ENCODE data around the gene PRSS36.

The PRSS36 gene

GRCh38 chr16:31148896-31149295, 970 bp downstream of the PRSS36 start:
- Histone ChIP-seq H3K4me3 (ENCODE audit: low read depth, low read length, poor library complexity, severe bottlenecking) (no peak overlapping the region), H3K4me2 (ENCODE audit: low read length) (no peak overlapping the region), H3K4me1 (ENCODE audit: insufficient read depth, low read length, severe bottlenecking) (no peaks in the 10 kb centered on the region), H4K20me1 (ENCODE audit: insufficient read depth, low read length) (no peaks in the 10 kb centered on the region), H3F3A (ENCODE audit: insufficient read depth, low read length) (no peaks in the 10 kb centered on the region), H3K9me2 (ENCODE audit: low read depth, low read length) (no peaks in the 10 kb centered on the region), H3K9me3 (ENCODE audit: low read length) (no peaks in the 10 kb centered on the region), H3K36me3 (ENCODE audit: insufficient read depth, low read length) (no peaks in the 10 kb centered on the region), H2AFZ (ENCODE audit: low read length) (no peak overlapping the region), H3K9ac (ENCODE audit: low read length) (no peak overlapping the region), H3K79me2 (ENCODE audit: insufficient read depth, low read length) (no peaks in the 10 kb centered on the region), H3K27me3 (ENCODE audit: insufficient read depth, low read length) (peaks cover 6% of the 10 kb centered on the region; the same call in 1 of the 2 replicates), H3K27ac (ENCODE audit: low read depth, low read length, poor library complexity, severe bottlenecking) (no peak overlapping the region)
- TF ChIP-seq CTCF (IDR thresholded peaks at IDR 0.05; ENCODE audit: low read length) (no peak), EZH2 (IDR thresholded peaks at IDR 0.05; ENCODE audit: borderline replicate concordance, low read length) (no peak)

GRCh38 chr16:31148281-31148728, 1.6 kb downstream of the PRSS36 start:
- Histone ChIP-seq H3K27me3 (ENCODE audit: insufficient read depth, low read length) (peaks cover 6% of the 10 kb centered on the region; the same call in 1 of the 2 replicates), H3F3A (ENCODE audit: insufficient read depth, low read length) (no peaks in the 10 kb centered on the region), H3K27ac (ENCODE audit: low read depth, low read length, poor library complexity, severe bottlenecking) (no peak overlapping the region), H3K4me2 (ENCODE audit: low read length) (no peak overlapping the region), H3K36me3 (ENCODE audit: insufficient read depth, low read length) (no peaks in the 10 kb centered on the region), H3K9ac (ENCODE audit: low read length) (no peak overlapping the region), H3K9me3 (ENCODE audit: low read length) (no peaks in the 10 kb centered on the region), H3K4me3 (ENCODE audit: low read depth, low read length, poor library complexity, severe bottlenecking) (no peak overlapping the region), H3K9me2 (ENCODE audit: low read depth, low read length) (no peaks in the 10 kb centered on the region), H2AFZ (ENCODE audit: low read length) (no peak overlapping the region), H3K4me1 (ENCODE audit: insufficient read depth, low read length, severe bottlenecking) (no peaks in the 10 kb centered on the region), H4K20me1 (ENCODE audit: insufficient read depth, low read length) (no peaks in the 10 kb centered on the region), H3K79me2 (ENCODE audit: insufficient read depth, low read length) (no peaks in the 10 kb centered on the region)
- TF ChIP-seq CTCF (IDR thresholded peaks at IDR 0.05; ENCODE audit: low read length): no peak
- no peak for TF ChIP-seq EZH2 (IDR thresholded peaks at IDR 0.05; ENCODE audit: borderline replicate concordance, low read length)

GRCh38 chr16:31147574-31147973, 2.3 kb downstream of the PRSS36 start:
- H3K4me2 ChIP-seq (ENCODE audit: low read length): no peak overlapping the region
- H3K36me3 ChIP-seq (ENCODE audit: insufficient read depth, low read length): no peaks in the 10 kb centered on the region
- H3K4me1 ChIP-seq (ENCODE audit: insufficient read depth, low read length, severe bottlenecking): peaks cover 3% of the 10 kb centered on the region
- no peaks in the 10 kb centered on the region for H3K79me2 ChIP-seq (ENCODE audit: insufficient read depth, low read length)
- H3K27me3 ChIP-seq (ENCODE audit: insufficient read depth, low read length): peaks cover 6% of the 10 kb centered on the region; the same call in 1 of the 2 replicates
- H3K9me3 ChIP-seq (ENCODE audit: low read length): no peaks in the 10 kb centered on the region
- H3K4me3 ChIP-seq (ENCODE audit: low read depth, low read length, poor library complexity, severe bottlenecking): no peak overlapping the region
- H3K9me2 ChIP-seq (ENCODE audit: low read depth, low read length): no peaks in the 10 kb centered on the region
- H3K9ac ChIP-seq (ENCODE audit: low read length): no peak overlapping the region
- no peaks in the 10 kb centered on the region for H4K20me1 ChIP-seq (ENCODE audit: insufficient read depth, low read length)
- no peaks in the 10 kb centered on the region for H3F3A ChIP-seq (ENCODE audit: insufficient read depth, low read length)
- no peak overlapping the region for H2AFZ ChIP-seq (ENCODE audit: low read length)
- H3K27ac ChIP-seq (ENCODE audit: low read depth, low read length, poor library complexity, severe bottlenecking): no peak overlapping the region
- TF ChIP-seq EZH2 (IDR thresholded peaks at IDR 0.05; ENCODE audit: borderline replicate concordance, low read length) (no peak), CTCF (IDR thresholded peaks at IDR 0.05; ENCODE audit: low read length) (no peak)

All from OCI-LY1 (cell line).